ENCODE results near the gene ID4.

- TF ChIP-seq, protein P1, sequence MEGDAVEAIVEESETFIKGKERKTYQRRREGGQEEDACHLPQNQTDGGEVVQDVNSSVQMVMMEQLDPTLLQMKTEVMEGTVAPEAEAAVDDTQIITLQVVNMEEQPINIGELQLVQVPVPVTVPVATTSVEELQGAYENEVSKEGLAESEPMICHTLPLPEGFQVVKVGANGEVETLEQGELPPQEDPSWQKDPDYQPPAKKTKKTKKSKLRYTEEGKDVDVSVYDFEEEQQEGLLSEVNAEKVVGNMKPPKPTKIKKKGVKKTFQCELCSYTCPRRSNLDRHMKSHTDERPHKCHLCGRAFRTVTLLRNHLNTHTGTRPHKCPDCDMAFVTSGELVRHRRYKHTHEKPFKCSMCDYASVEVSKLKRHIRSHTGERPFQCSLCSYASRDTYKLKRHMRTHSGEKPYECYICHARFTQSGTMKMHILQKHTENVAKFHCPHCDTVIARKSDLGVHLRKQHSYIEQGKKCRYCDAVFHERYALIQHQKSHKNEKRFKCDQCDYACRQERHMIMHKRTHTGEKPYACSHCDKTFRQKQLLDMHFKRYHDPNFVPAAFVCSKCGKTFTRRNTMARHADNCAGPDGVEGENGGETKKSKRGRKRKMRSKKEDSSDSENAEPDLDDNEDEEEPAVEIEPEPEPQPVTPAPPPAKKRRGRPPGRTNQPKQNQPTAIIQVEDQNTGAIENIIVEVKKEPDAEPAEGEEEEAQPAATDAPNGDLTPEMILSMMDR (IDR thresholded peaks at IDR 0.05; ENCODE audit: poor library complexity), result no peak
- no peak for TF ChIP-seq EZH2 (IDR thresholded peaks at IDR 0.05; ENCODE audit: borderline replicate concordance)
- TF ChIP-seq EZH2phosphoT487 (IDR thresholded peaks at IDR 0.05; ENCODE audit: low read depth, severe bottlenecking, unreplicated experiment), result no peak
Observed at GRCh38 chr6:19857703-19858102, 20.5 kb downstream of the ID4 start.
